Mesodermal cell (in vitro differentiated cells): ENCODE data around the gene GPN2.
A peak's percentile ranks its signal among the peaks of the same experiment; 100 is the strongest.

Experiments used
- H3K27ac ChIP-seq: 2 replicates; pipeline ENCODE4 v1.7.0; 2013; ENCODE audit warnings: mild to moderate bottlenecking, low read depth, low read length, moderate library complexity; ENCODE audit not compliant: severe bottlenecking
- H3K36me3 ChIP-seq: 2 replicates; pipeline ENCODE4 v1.7.1; 2013; ENCODE audit warnings: mild to moderate bottlenecking, low read length, moderate library complexity; ENCODE audit not compliant: control insufficient read depth, insufficient read depth
- H3K4me1 ChIP-seq: one replicate; pipeline ENCODE4 v1.7.1; 2013; ENCODE audit warnings: mild to moderate bottlenecking, low read length; ENCODE audit not compliant: insufficient read depth, control insufficient read depth, poor library complexity, severe bottlenecking
- H3K4me3 ChIP-seq: 2 replicates; pipeline ENCODE4 v1.7.0; 2013; ENCODE audit warnings: low read length, control low read depth, mild to moderate bottlenecking; ENCODE audit not compliant: insufficient read depth, poor library complexity, severe bottlenecking; ENCODE audit errors: extremely low read depth
- H3K9me3 ChIP-seq: 2 replicates; pipeline ENCODE4 v1.7.1; 2013; ENCODE audit warnings: mild to moderate bottlenecking, low read length, moderate library complexity; ENCODE audit not compliant: control insufficient read depth
- WGBS, 2 experiments: methylation state at CpG; one replicate each; pipeline ENCODE4 v1.1.5; 2013; ENCODE audit warnings: missing lambda C conversion rate in 2 of 2; ENCODE audit not compliant: insufficient coverage in 2 of 2; 5-methylcytosine and 5-hydroxymethylcytosine counted together

The GPN2 gene

DNA sequence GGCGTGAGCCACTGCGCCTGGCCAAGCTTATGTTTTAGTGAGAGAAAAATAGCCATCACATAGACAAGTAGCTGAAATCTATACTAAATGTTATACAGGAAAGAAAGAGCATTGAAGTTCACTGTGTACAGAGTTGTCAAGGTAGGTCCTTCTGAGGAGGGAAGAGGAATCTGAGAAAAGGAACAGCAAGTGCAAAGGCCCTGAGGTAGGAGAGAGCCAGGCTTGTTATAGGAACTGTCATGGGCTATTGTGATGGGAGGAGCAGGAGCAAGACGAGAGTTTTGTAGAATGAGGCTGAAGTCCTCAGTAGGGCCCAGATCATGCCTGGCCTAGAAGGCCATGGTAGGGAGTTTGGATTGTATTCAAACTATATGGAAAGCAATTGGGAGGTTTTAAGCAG, 59.0 kb downstream of the GPN2 start:
- H3K27ac ChIP-seq, result no peak overlapping the region
- peaks cover 53% of the 10 kb centered on the region for H3K36me3 ChIP-seq
- peaks cover 15% of the 10 kb centered on the region for H3K4me1 ChIP-seq
- WGBS, 2 experiments, result 90 to 100% methylated on average over 1 to 3 of the region's 3 CpGs
- H3K4me3 ChIP-seq, result no peak overlapping the region
- no peaks in the 10 kb centered on the region for H3K9me3 ChIP-seq

DNA sequence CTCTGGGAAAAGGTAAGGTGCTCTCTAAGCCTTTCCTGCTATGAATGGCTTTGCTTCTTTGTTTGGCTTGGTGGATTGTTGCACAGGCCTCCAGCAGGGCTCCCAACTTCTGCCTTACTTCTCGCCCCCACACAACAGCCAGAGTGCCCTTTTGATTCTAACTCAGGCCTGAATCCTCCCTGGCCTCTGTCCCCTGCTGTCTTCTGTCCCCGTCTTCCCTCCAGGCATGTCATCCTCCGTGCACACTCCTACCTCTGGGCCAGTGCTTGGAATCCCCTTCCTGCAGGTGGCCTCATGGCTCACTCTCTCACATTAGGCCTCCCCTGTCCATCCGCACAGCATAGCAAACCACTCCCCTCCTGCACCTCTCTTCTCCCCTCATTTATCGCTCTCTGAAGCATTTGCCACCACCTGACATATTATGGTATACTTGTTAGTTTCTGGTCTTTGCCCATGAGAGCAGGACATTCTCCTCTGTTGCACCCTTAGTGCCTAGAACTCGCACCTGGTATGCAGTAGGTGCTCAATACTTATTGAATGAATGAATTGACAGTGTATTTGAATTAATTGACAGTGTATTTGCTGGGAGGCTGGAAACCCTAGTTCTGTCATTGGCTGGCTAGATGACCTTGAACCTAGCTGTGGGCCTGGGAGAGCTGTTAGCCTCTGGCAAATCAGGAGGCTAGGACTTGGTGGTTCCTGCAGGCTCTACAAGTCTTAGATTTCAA, 60.7 kb downstream of the GPN2 start:
- Histone ChIP-seq H3K4me3 (no peak overlapping the region), H3K9me3 (no peaks in the 10 kb centered on the region), H3K36me3 (peaks cover 40% of the 10 kb centered on the region), H3K4me1 (peaks cover 28% of the 10 kb centered on the region), H3K27ac (no peak overlapping the region)
- WGBS, 2 experiments, result 86 to 88% methylated on average over 4 to 5 of the region's 6 CpGs

DNA sequence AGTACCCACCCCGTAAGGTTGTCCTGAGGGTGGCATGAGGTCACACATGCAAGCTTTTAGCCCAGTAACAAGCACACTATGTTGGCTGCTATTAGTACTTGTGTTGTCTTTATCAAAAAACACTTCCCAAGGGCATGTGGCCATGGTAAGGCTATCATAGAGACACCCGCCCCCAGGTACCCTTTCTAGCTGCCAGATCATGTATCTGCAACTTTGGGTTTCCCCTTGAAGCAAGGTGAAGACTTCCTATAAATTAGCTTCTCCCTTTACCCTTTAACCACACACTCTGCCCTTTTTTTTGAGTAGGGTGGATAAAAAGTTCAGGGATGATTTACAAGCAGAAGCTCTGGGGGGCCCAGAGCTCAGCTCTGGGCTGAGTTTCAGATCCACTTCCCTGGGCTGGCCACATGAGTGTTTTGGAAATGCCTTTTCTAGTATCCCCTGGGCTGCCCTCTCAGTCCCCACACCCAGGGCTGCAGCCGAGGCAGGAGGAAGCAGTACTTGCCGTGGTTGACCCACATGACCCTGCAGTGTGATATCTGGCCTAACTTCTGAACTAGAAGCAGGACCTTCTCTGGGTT, 61.6 kb downstream of the GPN2 start:
- peaks cover 28% of the 10 kb centered on the region for H3K4me1 ChIP-seq
- peaks cover 32% of the 10 kb centered on the region for H3K36me3 ChIP-seq
- H3K9me3 ChIP-seq, result no peaks in the 10 kb centered on the region
- WGBS, 2 experiments, result 83 to 91% methylated on average over 2 to 3 of the region's 4 CpGs
- H3K27ac ChIP-seq, result no peak overlapping the region
- H3K4me3 ChIP-seq, result no peak overlapping the region

DNA sequence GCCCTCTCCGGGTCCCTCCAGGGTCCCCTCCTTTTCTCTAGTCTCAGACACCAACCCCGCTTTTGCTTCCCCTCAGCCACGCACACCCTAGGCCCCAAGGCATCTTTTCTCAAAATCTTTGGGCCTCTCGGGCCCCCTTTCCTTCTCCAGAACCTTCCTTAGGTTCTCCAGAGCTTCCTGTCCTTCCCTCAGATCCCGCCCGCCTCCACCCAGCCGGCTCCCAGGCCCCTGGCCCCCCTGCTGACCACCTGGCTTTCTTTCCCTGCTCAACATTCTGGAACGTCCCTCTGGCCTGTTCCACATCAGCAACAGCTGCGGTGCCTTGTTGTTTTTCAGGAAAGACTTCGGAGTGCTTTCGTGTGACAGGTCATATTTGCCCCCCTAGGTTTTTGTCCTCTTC, 62.4 kb downstream of the GPN2 start:
- H3K4me1 ChIP-seq, result peaks cover 28% of the 10 kb centered on the region
- H3K36me3 ChIP-seq, result peaks cover 25% of the 10 kb centered on the region
- peak overlapping the region; percentile 57 for H3K4me3 ChIP-seq
- WGBS, 2 experiments, result 48 to 55% methylated on average over 11 of the region's 11 CpGs
- no peaks in the 10 kb centered on the region for H3K9me3 ChIP-seq
- H3K27ac ChIP-seq, result no peak overlapping the region

DNA sequence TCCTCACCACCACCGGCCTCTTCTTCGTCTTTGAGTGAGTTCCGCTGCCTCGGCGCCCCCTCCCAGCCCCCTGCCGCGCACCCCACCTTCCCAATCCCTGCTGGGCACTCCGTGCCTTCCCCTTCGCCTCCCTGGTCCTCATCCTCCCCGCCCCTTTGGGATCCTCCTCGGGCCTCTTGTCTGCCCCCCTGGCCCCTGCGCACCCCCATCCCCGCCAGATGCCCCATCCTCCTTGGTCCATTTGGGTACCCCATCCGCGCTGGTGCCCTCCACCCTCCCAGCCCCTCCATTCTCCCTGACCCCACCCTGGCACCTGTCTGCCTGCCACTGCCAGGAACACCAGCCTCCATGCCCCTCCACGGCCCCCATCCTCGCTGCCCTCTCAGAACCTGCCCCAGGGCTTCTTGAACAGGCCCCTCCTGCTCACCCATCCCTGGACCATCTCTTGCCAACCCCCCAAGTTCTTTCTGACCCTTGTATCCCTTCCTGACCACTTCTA, 62.9 kb downstream of the GPN2 start:
- Histone ChIP-seq H3K9me3 (no peaks in the 10 kb centered on the region), H3K4me1 (peaks cover 28% of the 10 kb centered on the region), H3K36me3 (peaks cover 20% of the 10 kb centered on the region), H3K4me3 (peak overlapping the region; percentile 57), H3K27ac (no peak overlapping the region)
- WGBS, 2 experiments, result 7 to 13% methylated on average over 12 to 13 of the region's 17 CpGs

DNA sequence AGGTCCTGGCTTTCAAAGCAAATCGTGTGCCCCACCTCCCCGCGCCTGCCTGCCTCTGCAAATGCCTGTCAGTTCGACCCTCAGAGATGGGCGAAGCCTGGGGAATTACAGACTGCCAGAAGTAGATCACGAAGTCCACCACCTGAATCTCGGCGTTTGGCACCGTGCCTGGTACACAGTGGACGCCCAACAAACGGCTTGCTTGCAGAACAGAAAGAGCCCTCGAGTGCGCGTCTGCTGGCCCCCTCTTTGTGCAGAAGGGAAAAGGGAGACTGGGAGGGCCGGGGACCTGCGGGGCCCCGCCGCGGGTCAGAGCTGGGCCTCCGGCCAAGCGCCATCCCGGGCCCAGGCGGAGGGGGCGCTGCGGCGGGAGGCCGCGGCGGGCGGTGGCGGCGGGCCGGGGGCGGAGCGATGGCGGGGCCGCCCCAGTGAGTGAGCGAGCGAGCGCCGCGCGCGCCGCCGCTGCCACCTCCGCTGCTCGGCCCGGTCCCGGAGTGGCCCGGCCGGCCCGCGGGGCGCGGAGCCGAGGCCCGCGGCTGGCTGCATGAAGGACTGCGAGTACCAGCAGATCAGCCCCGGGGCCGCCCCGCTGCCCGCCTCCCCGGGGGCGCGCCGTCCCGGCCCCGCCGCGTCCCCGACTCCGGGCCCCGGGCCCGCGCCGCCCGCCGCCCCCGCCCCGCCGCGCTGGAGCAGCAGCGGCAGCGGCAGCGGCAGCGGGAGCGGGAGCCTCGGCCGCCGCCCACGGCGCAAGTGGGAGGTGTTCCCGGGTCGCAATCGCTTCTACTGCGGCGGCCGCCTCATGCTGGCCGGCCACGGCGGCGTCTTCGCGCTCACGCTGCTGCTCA, 63.6 kb downstream of the GPN2 start, which contains the start of gene ZDHHC18:
Gene ZDHHC18, plus strand, starts transcription at position 428 of the 845 bp plus-strand sequence. Its CDS starts 117 bp downstream, at position 545.
- H3K27ac ChIP-seq, result peak within 1 kb of the TSS; percentile 72
- peaks cover 17% of the 10 kb centered on the region for H3K36me3 ChIP-seq
- no peaks in the 10 kb centered on the region for H3K9me3 ChIP-seq
- peak within 1 kb of the TSS; percentile 57 for H3K4me3 ChIP-seq
- H3K4me1 ChIP-seq, result peaks cover 28% of the 10 kb centered on the region
- WGBS, 2 experiments, result 3 to 6% methylated on average over 47 to 86 of the region's 107 CpGs
